DND-41 (cell line): Measurements from ENCODE around the gene RIT2.

Experiments
- EZH2 ChIP-seq: IDR thresholded peaks from 3 replicates; pipeline ENCODE4 v1.6.1; 2012; ENCODE audit warnings: borderline replicate concordance, low read depth, mild to moderate bottlenecking, moderate library complexity, low read length, inconsistent platforms; ENCODE audit not compliant: severe bottlenecking
- TF ChIP-seq, protein P1 (sequence below): IDR thresholded peaks from 2 replicates; pipeline ENCODE4 v1.5.1; 2012; ENCODE audit warnings: borderline replicate concordance, low read length, moderate library complexity, mild to moderate bottlenecking; ENCODE audit not compliant: poor library complexity, severe bottlenecking; ENCODE audit errors: extremely low read depth

DNA sequence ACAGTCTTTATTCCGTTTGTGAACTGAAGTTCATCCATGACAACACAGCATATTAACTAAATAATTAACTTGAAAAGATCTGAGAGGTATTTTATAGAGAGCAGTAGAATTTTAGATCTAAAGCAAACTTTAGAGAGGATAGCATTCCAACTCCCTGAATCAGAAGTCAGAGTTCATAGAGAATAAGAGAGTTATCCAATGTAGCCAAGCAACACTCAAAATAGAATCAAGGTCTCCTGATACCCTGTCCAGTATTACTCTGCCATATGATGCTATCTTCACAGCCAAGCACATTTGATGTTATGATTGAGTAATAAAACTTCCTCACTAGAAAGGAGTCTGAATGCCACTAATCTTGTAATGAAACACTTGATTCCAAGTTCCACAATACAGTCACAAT is 55.5 kb downstream of the RIT2 start:
- TF ChIP-seq, protein P1, sequence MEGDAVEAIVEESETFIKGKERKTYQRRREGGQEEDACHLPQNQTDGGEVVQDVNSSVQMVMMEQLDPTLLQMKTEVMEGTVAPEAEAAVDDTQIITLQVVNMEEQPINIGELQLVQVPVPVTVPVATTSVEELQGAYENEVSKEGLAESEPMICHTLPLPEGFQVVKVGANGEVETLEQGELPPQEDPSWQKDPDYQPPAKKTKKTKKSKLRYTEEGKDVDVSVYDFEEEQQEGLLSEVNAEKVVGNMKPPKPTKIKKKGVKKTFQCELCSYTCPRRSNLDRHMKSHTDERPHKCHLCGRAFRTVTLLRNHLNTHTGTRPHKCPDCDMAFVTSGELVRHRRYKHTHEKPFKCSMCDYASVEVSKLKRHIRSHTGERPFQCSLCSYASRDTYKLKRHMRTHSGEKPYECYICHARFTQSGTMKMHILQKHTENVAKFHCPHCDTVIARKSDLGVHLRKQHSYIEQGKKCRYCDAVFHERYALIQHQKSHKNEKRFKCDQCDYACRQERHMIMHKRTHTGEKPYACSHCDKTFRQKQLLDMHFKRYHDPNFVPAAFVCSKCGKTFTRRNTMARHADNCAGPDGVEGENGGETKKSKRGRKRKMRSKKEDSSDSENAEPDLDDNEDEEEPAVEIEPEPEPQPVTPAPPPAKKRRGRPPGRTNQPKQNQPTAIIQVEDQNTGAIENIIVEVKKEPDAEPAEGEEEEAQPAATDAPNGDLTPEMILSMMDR, result no peak
- no peak for TF ChIP-seq EZH2
